ENCODE data around the gene CYB5R3.

DNA sequence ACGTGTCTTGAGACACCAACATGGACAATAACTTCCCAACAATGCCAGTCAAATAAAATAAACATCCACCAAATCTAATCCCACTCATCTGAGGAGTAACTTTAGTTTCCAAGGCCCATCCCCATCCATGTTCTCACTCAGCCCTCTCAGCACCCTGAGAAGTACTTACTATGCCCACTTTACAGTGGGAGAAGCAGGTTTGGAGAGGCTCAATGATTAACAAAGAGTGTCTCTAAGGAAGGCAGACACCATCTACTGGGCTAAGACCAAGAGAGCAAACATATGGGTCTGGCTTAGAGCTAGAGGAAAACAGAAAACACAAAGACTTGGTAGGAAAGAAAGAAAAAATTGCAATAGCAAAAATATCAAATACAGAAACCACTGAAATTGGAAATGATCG, 45.8 kb downstream of the CYB5R3 start:
- TF ChIP-seq, protein P1, sequence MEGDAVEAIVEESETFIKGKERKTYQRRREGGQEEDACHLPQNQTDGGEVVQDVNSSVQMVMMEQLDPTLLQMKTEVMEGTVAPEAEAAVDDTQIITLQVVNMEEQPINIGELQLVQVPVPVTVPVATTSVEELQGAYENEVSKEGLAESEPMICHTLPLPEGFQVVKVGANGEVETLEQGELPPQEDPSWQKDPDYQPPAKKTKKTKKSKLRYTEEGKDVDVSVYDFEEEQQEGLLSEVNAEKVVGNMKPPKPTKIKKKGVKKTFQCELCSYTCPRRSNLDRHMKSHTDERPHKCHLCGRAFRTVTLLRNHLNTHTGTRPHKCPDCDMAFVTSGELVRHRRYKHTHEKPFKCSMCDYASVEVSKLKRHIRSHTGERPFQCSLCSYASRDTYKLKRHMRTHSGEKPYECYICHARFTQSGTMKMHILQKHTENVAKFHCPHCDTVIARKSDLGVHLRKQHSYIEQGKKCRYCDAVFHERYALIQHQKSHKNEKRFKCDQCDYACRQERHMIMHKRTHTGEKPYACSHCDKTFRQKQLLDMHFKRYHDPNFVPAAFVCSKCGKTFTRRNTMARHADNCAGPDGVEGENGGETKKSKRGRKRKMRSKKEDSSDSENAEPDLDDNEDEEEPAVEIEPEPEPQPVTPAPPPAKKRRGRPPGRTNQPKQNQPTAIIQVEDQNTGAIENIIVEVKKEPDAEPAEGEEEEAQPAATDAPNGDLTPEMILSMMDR (IDR thresholded peaks at IDR 0.05): no peak
- TF ChIP-seq POLR2A (IDR thresholded peaks at IDR 0.05) (no peak), POLR2AphosphoS5 (IDR thresholded peaks at IDR 0.05) (no peak)

All from suprapubic skin (tissue), 4 donors.